GF-D8 (cell line): ENCODE results near the gene CYSLTR1.
"Not testable (repeated sequence)": the region's sequence is repeated elsewhere in the genome, so short reads cannot be mapped to it uniquely, and the experiment has no call there.

Experiments
- DNase-seq: peaks from one replicate; lab custom pipeline; 2025; lab: John Stamatoyannopoulos, UW

The CYSLTR1 gene

GRCh38 chrX:78327370-78328086, at the start of gene CYSLTR1:
TSS of gene CYSLTR1 (minus strand) at chrX:78327611. CDS start at chrX:78273746, 53,865 bp downstream.
- DNase-seq: peak; percentile 43

GRCh38 chrX:78377186-78377585, 49.8 kb upstream of the CYSLTR1 start:
- no peak for DNase-seq

- peak; percentile 93 for DNase-seq
Observed at GRCh38 chrX:78375894-78376293, 48.5 kb upstream of the CYSLTR1 start.

- DNase-seq: no peak
Observed at GRCh38 chrX:78366576-78366975, 39.2 kb upstream of the CYSLTR1 start.

- no peak for DNase-seq
Observed at GRCh38 chrX:78357342-78358055, 30.1 kb upstream of the CYSLTR1 start.

- no peak for DNase-seq
Observed at GRCh38 chrX:78333521-78333920, 6.1 kb upstream of the CYSLTR1 start.

- no peak for DNase-seq
Observed at GRCh38 chrX:78331708-78332107, 4.3 kb upstream of the CYSLTR1 start.

GRCh38 chrX:78330540-78330939, 3.1 kb upstream of the CYSLTR1 start:
- no peak for DNase-seq

- DNase-seq: no peak
Observed at GRCh38 chrX:78330068-78330467, 2.7 kb upstream of the CYSLTR1 start.

- DNase-seq: no peak
Observed at GRCh38 chrX:78329486-78329885, 2.1 kb upstream of the CYSLTR1 start.

GRCh38 chrX:78326401-78326800, 1.0 kb downstream of the CYSLTR1 start:
- DNase-seq: no peak

- no peak for DNase-seq
Observed at GRCh38 chrX:78322863-78323262, 4.5 kb downstream of the CYSLTR1 start.

- peak; percentile 82 for DNase-seq
Observed at GRCh38 chrX:78321809-78322208, 5.6 kb downstream of the CYSLTR1 start.

GRCh38 chrX:78316265-78316664, 11.1 kb downstream of the CYSLTR1 start:
- DNase-seq: no peak

- no peak for DNase-seq
Observed at GRCh38 chrX:78315745-78316144, 11.7 kb downstream of the CYSLTR1 start.

- DNase-seq: no peak
Observed at GRCh38 chrX:78314561-78314960, 12.8 kb downstream of the CYSLTR1 start.

- DNase-seq: no peak
Observed at GRCh38 chrX:78313526-78313925, 13.9 kb downstream of the CYSLTR1 start.

- DNase-seq: no peak
Observed at GRCh38 chrX:78307665-78308064, 19.7 kb downstream of the CYSLTR1 start.

GRCh38 chrX:78303086-78303485, 24.3 kb downstream of the CYSLTR1 start:
- DNase-seq: no peak

- DNase-seq: not testable (repeated sequence)
Observed at GRCh38 chrX:78300933-78301332, 26.5 kb downstream of the CYSLTR1 start.

- no peak for DNase-seq
Observed at GRCh38 chrX:78283511-78283910, 43.9 kb downstream of the CYSLTR1 start.

GRCh38 chrX:78237127-78237526, 90.3 kb downstream of the CYSLTR1 start:
- no peak for DNase-seq

GRCh38 chrX:78226047-78226446, 101.4 kb downstream of the CYSLTR1 start:
- not testable (repeated sequence) for DNase-seq
